ENCODE measurements around the gene PRKCQ.

The PRKCQ gene

GRCh38 chr10:6499974-6500373 is 80.1 kb downstream of the PRKCQ start:
- no peaks in the 10 kb centered on the region for H3K79me1 ChIP-seq (ENCODE audit: low read depth, low read length)
- no peak overlapping the region for H2BK120ac ChIP-seq (ENCODE audit: low read depth, low read length)
- H2BK5ac ChIP-seq (ENCODE audit: low read length) = no peak overlapping the region
- no peak overlapping the region for H2BK15ac ChIP-seq (ENCODE audit: low read length)
- no peak overlapping the region for H3K4ac ChIP-seq (ENCODE audit: low read length)
- H3K14ac ChIP-seq (ENCODE audit: low read length) = no peak overlapping the region
- no peaks in the 10 kb centered on the region for H3K36me3 ChIP-seq (replicated peaks in 1 of 2; ENCODE audit: control insufficient read depth in 2 of 2, insufficient read depth in 2 of 2, low read length in 2 of 2)
- H3K27ac ChIP-seq (replicated peaks; ENCODE audit: low read length) = no peak overlapping the region
- H3K18ac ChIP-seq (ENCODE audit: low read length) = no peak overlapping the region
- no peak overlapping the region for H2BK12ac ChIP-seq (ENCODE audit: low read length)
- H2AFZ ChIP-seq (ENCODE audit: low read length) = no peak overlapping the region
- no peak overlapping the region for H3K4me3 ChIP-seq (ENCODE audit: low read length in 2 of 2)
- H3K23ac ChIP-seq (ENCODE audit: low read depth, low read length, poor library complexity) = no peak overlapping the region
- no peak overlapping the region for H3K9ac ChIP-seq (ENCODE audit: low read depth, low read length, poor library complexity)
- H4K8ac ChIP-seq (ENCODE audit: low read depth, low read length) = no peak overlapping the region
- no peak overlapping the region for H2AK5ac ChIP-seq (ENCODE audit: low read depth, low read length)
- no peak overlapping the region for H4K91ac ChIP-seq (ENCODE audit: low read depth, low read length, poor library complexity)
- DNase-seq (ENCODE audit: low spot score) = no peak
- no peaks in the 10 kb centered on the region for H3K9me3 ChIP-seq (replicated peaks in 1 of 2; ENCODE audit: control insufficient read depth in 2 of 2, insufficient read depth in 1 of 2, low read depth in 1 of 2, low read length in 2 of 2)
- H3K27me3 ChIP-seq (ENCODE audit: control insufficient read depth in 3 of 3, insufficient read depth in 3 of 3, low read depth in 1 of 3, low read length in 3 of 3) = no peaks in the 10 kb centered on the region
- H3K4me1 ChIP-seq (ENCODE audit: control insufficient read depth in 2 of 2, insufficient read depth in 1 of 2, low read depth in 1 of 2, low read length in 2 of 2) = no peaks in the 10 kb centered on the region
- no peak overlapping the region for H3K4me2 ChIP-seq (ENCODE audit: insufficient read depth, low read length, poor library complexity, severe bottlenecking)

GRCh38 chr10:6498771-6499170 is 81.3 kb downstream of the PRKCQ start:
- H3K4me2 ChIP-seq (ENCODE audit: insufficient read depth, low read length, poor library complexity, severe bottlenecking) = no peak overlapping the region
- H2BK5ac ChIP-seq (ENCODE audit: low read length) = no peak overlapping the region
- H2BK12ac ChIP-seq (ENCODE audit: low read length) = no peak overlapping the region
- H3K79me1 ChIP-seq (ENCODE audit: low read depth, low read length) = no peaks in the 10 kb centered on the region
- H3K4me3 ChIP-seq (ENCODE audit: low read length in 2 of 2) = no peak overlapping the region
- H3K9ac ChIP-seq (ENCODE audit: low read depth, low read length, poor library complexity) = no peak overlapping the region
- H3K4me1 ChIP-seq (ENCODE audit: control insufficient read depth in 2 of 2, insufficient read depth in 1 of 2, low read depth in 1 of 2, low read length in 2 of 2) = no peaks in the 10 kb centered on the region
- no peaks in the 10 kb centered on the region for H3K36me3 ChIP-seq (replicated peaks in 1 of 2; ENCODE audit: control insufficient read depth in 2 of 2, insufficient read depth in 2 of 2, low read length in 2 of 2)
- no peak overlapping the region for H4K91ac ChIP-seq (ENCODE audit: low read depth, low read length, poor library complexity)
- H3K18ac ChIP-seq (ENCODE audit: low read length) = no peak overlapping the region
- H2AK5ac ChIP-seq (ENCODE audit: low read depth, low read length) = no peak overlapping the region
- no peak overlapping the region for H2BK15ac ChIP-seq (ENCODE audit: low read length)
- H2AFZ ChIP-seq (ENCODE audit: low read length) = no peak overlapping the region
- H3K27ac ChIP-seq (replicated peaks; ENCODE audit: low read length) = no peak overlapping the region
- H3K9me3 ChIP-seq (replicated peaks in 1 of 2; ENCODE audit: control insufficient read depth in 2 of 2, insufficient read depth in 1 of 2, low read depth in 1 of 2, low read length in 2 of 2) = no peaks in the 10 kb centered on the region
- no peaks in the 10 kb centered on the region for H3K27me3 ChIP-seq (ENCODE audit: control insufficient read depth in 3 of 3, insufficient read depth in 3 of 3, low read depth in 1 of 3, low read length in 3 of 3)
- H3K4ac ChIP-seq (ENCODE audit: low read length) = no peak overlapping the region
- H3K14ac ChIP-seq (ENCODE audit: low read length) = no peak overlapping the region
- no CpG with 5 or more reads among the region's 2 CpGs for WGBS, 2 donors (ENCODE audit: extremely low coverage in 2 of 2, insufficient read length in 2 of 2, insufficient replicate concordance in 1 of 2)
- H3K23ac ChIP-seq (ENCODE audit: low read depth, low read length, poor library complexity) = no peak overlapping the region
- no peak overlapping the region for H2BK120ac ChIP-seq (ENCODE audit: low read depth, low read length)
- DNase-seq (ENCODE audit: low spot score) = no peak
- H4K8ac ChIP-seq (ENCODE audit: low read depth, low read length) = no peak overlapping the region

GRCh38 chr10:6497620-6498019 is 82.5 kb downstream of the PRKCQ start:
- H3K9ac ChIP-seq (ENCODE audit: low read depth, low read length, poor library complexity) = no peak overlapping the region
- no peak overlapping the region for H2BK120ac ChIP-seq (ENCODE audit: low read depth, low read length)
- no peak overlapping the region for H4K91ac ChIP-seq (ENCODE audit: low read depth, low read length, poor library complexity)
- no peak overlapping the region for H2AFZ ChIP-seq (ENCODE audit: low read length)
- no peak for DNase-seq (ENCODE audit: low spot score)
- no peak overlapping the region for H2BK5ac ChIP-seq (ENCODE audit: low read length)
- no peak overlapping the region for H2BK15ac ChIP-seq (ENCODE audit: low read length)
- H3K9me3 ChIP-seq (replicated peaks in 1 of 2; ENCODE audit: control insufficient read depth in 2 of 2, insufficient read depth in 1 of 2, low read depth in 1 of 2, low read length in 2 of 2) = no peaks in the 10 kb centered on the region
- H3K4me1 ChIP-seq (ENCODE audit: control insufficient read depth in 2 of 2, insufficient read depth in 1 of 2, low read depth in 1 of 2, low read length in 2 of 2) = no peaks in the 10 kb centered on the region
- no peak overlapping the region for H3K4me3 ChIP-seq (ENCODE audit: low read length in 2 of 2)
- no CpG with 5 or more reads among the region's 4 CpGs for whole genome bisulfite sequencing, 2 donors (ENCODE audit: extremely low coverage in 2 of 2, insufficient read length in 2 of 2, insufficient replicate concordance in 1 of 2)
- H3K36me3 ChIP-seq (replicated peaks in 1 of 2; ENCODE audit: control insufficient read depth in 2 of 2, insufficient read depth in 2 of 2, low read length in 2 of 2) = no peaks in the 10 kb centered on the region
- H3K27ac ChIP-seq (replicated peaks; ENCODE audit: low read length) = no peak overlapping the region
- no peak overlapping the region for H3K14ac ChIP-seq (ENCODE audit: low read length)
- no peak overlapping the region for H3K18ac ChIP-seq (ENCODE audit: low read length)
- no peak overlapping the region for H2AK5ac ChIP-seq (ENCODE audit: low read depth, low read length)
- H4K8ac ChIP-seq (ENCODE audit: low read depth, low read length) = no peak overlapping the region
- no peak overlapping the region for H3K4ac ChIP-seq (ENCODE audit: low read length)
- H3K4me2 ChIP-seq (ENCODE audit: insufficient read depth, low read length, poor library complexity, severe bottlenecking) = no peak overlapping the region
- H3K27me3 ChIP-seq (ENCODE audit: control insufficient read depth in 3 of 3, insufficient read depth in 3 of 3, low read depth in 1 of 3, low read length in 3 of 3) = no peaks in the 10 kb centered on the region
- no peak overlapping the region for H3K23ac ChIP-seq (ENCODE audit: low read depth, low read length, poor library complexity)
- H2BK12ac ChIP-seq (ENCODE audit: low read length) = no peak overlapping the region
- H3K79me1 ChIP-seq (ENCODE audit: low read depth, low read length) = no peaks in the 10 kb centered on the region

- Histone ChIP-seq H4K91ac (ENCODE audit: low read depth, low read length, poor library complexity) (no peak overlapping the region), H3K79me1 (ENCODE audit: low read depth, low read length) (no peaks in the 10 kb centered on the region), H3K18ac (ENCODE audit: low read length) (no peak overlapping the region), H3K14ac (ENCODE audit: low read length) (no peak overlapping the region), H2BK15ac (ENCODE audit: low read length) (no peak overlapping the region), H3K23ac (ENCODE audit: low read depth, low read length, poor library complexity) (no peak overlapping the region), H2BK12ac (ENCODE audit: low read length) (no peak overlapping the region), H3K4me1 (ENCODE audit: control insufficient read depth in 2 of 2, insufficient read depth in 1 of 2, low read depth in 1 of 2, low read length in 2 of 2) (no peaks in the 10 kb centered on the region), H3K9me3 (replicated peaks in 1 of 2; ENCODE audit: control insufficient read depth in 2 of 2, insufficient read depth in 1 of 2, low read depth in 1 of 2, low read length in 2 of 2) (no peaks in the 10 kb centered on the region), H3K4me2 (ENCODE audit: insufficient read depth, low read length, poor library complexity, severe bottlenecking) (no peak overlapping the region), H3K27me3 (ENCODE audit: control insufficient read depth in 3 of 3, insufficient read depth in 3 of 3, low read depth in 1 of 3, low read length in 3 of 3) (peaks cover 0 to 5% (median 0%) of the 10 kb centered on the region in 3 experiments), H3K9ac (ENCODE audit: low read depth, low read length, poor library complexity) (no peak overlapping the region), H2AK5ac (ENCODE audit: low read depth, low read length) (no peak overlapping the region), H2AFZ (ENCODE audit: low read length) (no peak overlapping the region), H3K27ac (replicated peaks; ENCODE audit: low read length) (no peak overlapping the region), H3K4me3 (ENCODE audit: low read length in 2 of 2) (no peak overlapping the region), H3K36me3 (replicated peaks in 1 of 2; ENCODE audit: control insufficient read depth in 2 of 2, insufficient read depth in 2 of 2, low read length in 2 of 2) (no peaks in the 10 kb centered on the region), H2BK120ac (ENCODE audit: low read depth, low read length) (no peak overlapping the region), H2BK5ac (ENCODE audit: low read length) (no peak overlapping the region), H4K8ac (ENCODE audit: low read depth, low read length) (no peak overlapping the region), H3K4ac (ENCODE audit: low read length) (no peak overlapping the region)
- no peak for DNase-seq (ENCODE audit: low spot score)
- no CpG with 5 or more reads among the region's 13 CpGs for WGBS, 2 donors (ENCODE audit: extremely low coverage in 2 of 2, insufficient read length in 2 of 2, insufficient replicate concordance in 1 of 2)
Measured at GRCh38 chr10:6494936-6495592, 85.0 kb downstream of the PRKCQ start.
